Trophoblast cell (in vitro differentiated cells and primary cell): ENCODE measurements around the gene ITPK1.

Experiments used
- DNase-seq, 2 donors: peaks; one replicate each; pipeline ENCODE4 v3.0.0-alpha.2; 2016
- H2AFZ ChIP-seq: 2 replicates; pipeline ENCODE4 v1.6.1; 2013; ENCODE audit warnings: low read length, moderate library complexity, mild to moderate bottlenecking; ENCODE audit not compliant: insufficient read depth, poor library complexity
- H2AK5ac ChIP-seq: 2 replicates; pipeline ENCODE4 v1.6.1; 2013; ENCODE audit warnings: mild to moderate bottlenecking, low read length
- H2BK120ac ChIP-seq: 2 replicates; pipeline ENCODE4 v1.6.1; 2013; ENCODE audit warnings: low read length, mild to moderate bottlenecking, moderate library complexity; ENCODE audit not compliant: insufficient read depth, poor library complexity
- H2BK12ac ChIP-seq: 2 replicates; pipeline ENCODE4 v1.6.1; 2013; ENCODE audit warnings: mild to moderate bottlenecking, low read length, moderate library complexity
- H2BK5ac ChIP-seq: 2 replicates; pipeline ENCODE4 v1.6.1; 2013; ENCODE audit warnings: low read length, low read depth, moderate library complexity, mild to moderate bottlenecking; ENCODE audit not compliant: poor library complexity
- H3K14ac ChIP-seq: 2 replicates; pipeline ENCODE4 v1.6.1; 2013; ENCODE audit warnings: mild to moderate bottlenecking, low read length
- H3K18ac ChIP-seq: 2 replicates; pipeline ENCODE4 v1.6.1; 2013; ENCODE audit warnings: mild to moderate bottlenecking, low read length
- H3K23ac ChIP-seq: 2 replicates; pipeline ENCODE4 v1.6.1; 2013; ENCODE audit warnings: low read length
- H3K27ac ChIP-seq: 2 replicates; pipeline ENCODE4 v1.5.1; 2013; ENCODE audit warnings: low read depth, mild to moderate bottlenecking, inconsistent platforms, low read length, moderate library complexity
- H3K27me3 ChIP-seq: 2 replicates; pipeline ENCODE4 v1.6.1; 2013; ENCODE audit warnings: inconsistent platforms, mild to moderate bottlenecking, low read length, moderate library complexity; ENCODE audit not compliant: insufficient read depth
- H3K36me3 ChIP-seq, 2 experiments: 1 replicate in 1 of 2; 2 replicates in 1 of 2; pipeline ENCODE4 v1.6.1; 2013; ENCODE audit warnings: low read length in 2 of 2, mild to moderate bottlenecking in 2 of 2, moderate library complexity in 1 of 2; ENCODE audit not compliant: insufficient read depth in 2 of 2, control insufficient read depth in 1 of 2
- H3K4ac ChIP-seq: 2 replicates; pipeline ENCODE4 v1.6.1; 2013; ENCODE audit warnings: low read depth, mild to moderate bottlenecking, low read length, moderate library complexity
- H3K4me1 ChIP-seq, 2 experiments: 1 replicate in 1 of 2; 2 replicates in 1 of 2; pipeline ENCODE4 v1.6.1; 2013; ENCODE audit warnings: low read length in 2 of 2, mild to moderate bottlenecking in 2 of 2, moderate library complexity in 1 of 2; ENCODE audit not compliant: insufficient read depth in 2 of 2, control insufficient read depth in 1 of 2
- H3K4me2 ChIP-seq: 2 replicates; pipeline ENCODE4 v1.6.1; 2013; ENCODE audit warnings: inconsistent platforms, mild to moderate bottlenecking, low read length, moderate library complexity
- H3K4me3 ChIP-seq: 2 replicates; pipeline ENCODE4 v1.5.1; 2013; ENCODE audit warnings: mild to moderate bottlenecking, low read depth, low read length, inconsistent platforms
- H3K79me1 ChIP-seq: one replicate; pipeline ENCODE4 v1.6.1; 2013; ENCODE audit warnings: low read length
- H3K79me2 ChIP-seq: 2 replicates; pipeline ENCODE4 v1.6.1; 2013; ENCODE audit warnings: low read length, mild to moderate bottlenecking; ENCODE audit not compliant: control insufficient read depth, insufficient read depth, poor library complexity
- H3K9ac ChIP-seq: 2 replicates; pipeline ENCODE4 v1.6.1; 2013; ENCODE audit warnings: mild to moderate bottlenecking, low read length
- H3K9me3 ChIP-seq: 2 replicates; pipeline ENCODE4 v1.6.1; 2013; ENCODE audit warnings: low read depth, mild to moderate bottlenecking, control low read depth, inconsistent platforms, low read length; ENCODE audit not compliant: insufficient read depth
- H4K12ac ChIP-seq: 2 replicates; pipeline ENCODE4 v1.6.1; 2013; ENCODE audit warnings: low read depth, mild to moderate bottlenecking, low read length, moderate library complexity
- H4K8ac ChIP-seq: 2 replicates; pipeline ENCODE4 v1.6.1; 2013; ENCODE audit warnings: low read depth, mild to moderate bottlenecking, low read length, moderate library complexity
- H4K91ac ChIP-seq: one replicate; pipeline ENCODE4 v1.6.1; 2013; ENCODE audit warnings: low read depth, mild to moderate bottlenecking, low read length, moderate library complexity
- WGBS: extraction: QIAGEN DNeasy Blood & Tissue Kit; methylation state at CpG from one replicate; pipeline ENCODE4 v1.1.7; 2013; ENCODE audit warnings: missing lambda C conversion rate; ENCODE audit not compliant: insufficient read length, insufficient coverage; ENCODE audit errors: extremely low coverage; 5-methylcytosine and 5-hydroxymethylcytosine counted together

The ITPK1 gene

DNA sequence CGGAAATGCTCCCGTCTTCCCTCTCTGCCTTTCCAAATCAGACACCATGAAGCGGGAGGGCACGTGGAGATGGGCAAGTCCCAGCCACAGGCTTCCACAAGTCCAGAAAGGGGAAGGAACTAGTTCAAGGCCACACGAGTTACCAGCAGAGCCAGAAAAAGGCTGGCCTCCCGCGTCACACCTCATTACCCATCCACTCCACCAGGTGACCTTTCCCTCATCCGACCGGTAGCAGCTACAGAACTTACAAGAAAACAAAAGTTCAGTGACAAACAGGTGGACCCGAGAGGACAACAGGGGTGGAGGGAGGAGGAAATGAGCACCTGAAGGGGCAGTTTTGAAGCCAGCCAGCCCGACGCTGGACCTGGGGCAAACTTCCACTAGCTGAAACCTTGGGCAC is 145.9 kb downstream of the ITPK1 start:
- Histone ChIP-seq H2BK12ac (no peak overlapping the region), H3K9me3 (peaks cover 5% of the 10 kb centered on the region), H2AK5ac (no peak overlapping the region), H3K23ac (no peak overlapping the region), H3K27ac (no peak overlapping the region), H3K4me2 (no peak overlapping the region), H3K36me3 (no peaks in the 10 kb centered on the region), H3K9ac (no peak overlapping the region), H2AFZ (no peak overlapping the region), H2BK120ac (no peak overlapping the region), H3K18ac (no peak overlapping the region), H3K4me1 (no peaks in the 10 kb centered on the region), H3K14ac (no peak overlapping the region), H3K79me2 (no peaks in the 10 kb centered on the region), H3K4me3 (no peak overlapping the region), H2BK5ac (no peak overlapping the region), H3K27me3 (no peaks in the 10 kb centered on the region), H3K79me1 (no peaks in the 10 kb centered on the region), H4K8ac (no peak overlapping the region), H4K91ac (no peak overlapping the region), H4K12ac (no peak overlapping the region), H3K4ac (no peak overlapping the region)
- no peak for DNase-seq
- no CpG with 5 or more reads among the region's 12 CpGs for WGBS

DNA sequence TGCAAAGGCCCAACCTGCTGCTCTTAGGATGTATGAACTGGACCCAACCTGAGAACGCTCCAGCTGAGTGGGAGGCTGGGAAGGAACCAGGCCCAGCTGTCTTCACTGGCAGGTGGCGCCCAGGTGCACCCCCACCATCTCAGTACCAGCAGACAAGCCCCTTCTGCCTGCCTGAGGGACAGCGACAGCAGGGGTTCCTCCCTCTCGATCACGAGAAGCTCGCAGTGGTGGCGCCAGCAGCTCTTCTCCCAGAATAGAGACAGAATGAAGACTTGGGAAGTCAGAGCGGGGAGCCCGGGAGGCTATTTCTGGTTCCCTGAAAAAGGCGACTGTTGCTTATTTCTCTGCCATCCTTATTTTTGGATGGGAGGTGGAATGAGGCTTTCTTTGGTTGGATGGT is 146.3 kb downstream of the ITPK1 start:
- H3K4me3 ChIP-seq, result no peak overlapping the region
- no CpG with 5 or more reads among the region's 10 CpGs for WGBS
- no peak overlapping the region for H4K91ac ChIP-seq
- H3K4me2 ChIP-seq, result no peak overlapping the region
- H2BK5ac ChIP-seq, result no peak overlapping the region
- H3K27me3 ChIP-seq, result no peaks in the 10 kb centered on the region
- no peaks in the 10 kb centered on the region for H3K36me3 ChIP-seq
- no peak for DNase-seq
- no peak overlapping the region for H3K18ac ChIP-seq
- H2AK5ac ChIP-seq, result no peak overlapping the region
- no peak overlapping the region for H3K27ac ChIP-seq
- H2BK120ac ChIP-seq, result no peak overlapping the region
- no peak overlapping the region for H4K8ac ChIP-seq
- H3K23ac ChIP-seq, result no peak overlapping the region
- no peak overlapping the region for H3K4ac ChIP-seq
- no peak overlapping the region for H3K14ac ChIP-seq
- H3K79me1 ChIP-seq, result no peaks in the 10 kb centered on the region
- H2BK12ac ChIP-seq, result no peak overlapping the region
- H2AFZ ChIP-seq, result no peak overlapping the region
- H3K4me1 ChIP-seq, result no peaks in the 10 kb centered on the region
- no peaks in the 10 kb centered on the region for H3K79me2 ChIP-seq
- no peak overlapping the region for H4K12ac ChIP-seq
- H3K9me3 ChIP-seq, result peaks cover 7% of the 10 kb centered on the region
- H3K9ac ChIP-seq, result no peak overlapping the region

GRCh38 chr14:92968291-92969020 is 147.3 kb downstream of the ITPK1 start:
- H3K27ac ChIP-seq, result no peak overlapping the region
- H3K79me1 ChIP-seq, result no peaks in the 10 kb centered on the region
- no peak overlapping the region for H4K12ac ChIP-seq
- no peak overlapping the region for H2BK12ac ChIP-seq
- H2AFZ ChIP-seq, result no peak overlapping the region
- H3K9me3 ChIP-seq, result peaks cover 8% of the 10 kb centered on the region
- H3K18ac ChIP-seq, result no peak overlapping the region
- H3K4me1 ChIP-seq, result no peaks in the 10 kb centered on the region
- H3K14ac ChIP-seq, result no peak overlapping the region
- no peaks in the 10 kb centered on the region for H3K27me3 ChIP-seq
- no peak overlapping the region for H2BK120ac ChIP-seq
- H4K91ac ChIP-seq, result no peak overlapping the region
- H3K36me3 ChIP-seq, result no peaks in the 10 kb centered on the region
- no peak overlapping the region for H3K9ac ChIP-seq
- no peak overlapping the region for H2BK5ac ChIP-seq
- no CpG with 5 or more reads among the region's 14 CpGs for WGBS
- no peak overlapping the region for H2AK5ac ChIP-seq
- DNase-seq, result no peak
- no peak overlapping the region for H3K4me2 ChIP-seq
- no peak overlapping the region for H3K23ac ChIP-seq
- no peak overlapping the region for H3K4me3 ChIP-seq
- no peak overlapping the region for H4K8ac ChIP-seq
- H3K79me2 ChIP-seq, result no peaks in the 10 kb centered on the region
- no peak overlapping the region for H3K4ac ChIP-seq

- H3K79me2 ChIP-seq, result no peaks in the 10 kb centered on the region
- no peaks in the 10 kb centered on the region for H3K36me3 ChIP-seq
- H2BK12ac ChIP-seq, result no peak overlapping the region
- H3K4ac ChIP-seq, result no peak overlapping the region
- H3K4me3 ChIP-seq, result no peak overlapping the region
- H2BK120ac ChIP-seq, result no peak overlapping the region
- H2AFZ ChIP-seq, result no peak overlapping the region
- H3K9ac ChIP-seq, result no peak overlapping the region
- H3K9me3 ChIP-seq, result peaks cover 9% of the 10 kb centered on the region
- no peak overlapping the region for H2BK5ac ChIP-seq
- H3K4me1 ChIP-seq, result no peaks in the 10 kb centered on the region
- no peak overlapping the region for H3K14ac ChIP-seq
- H4K91ac ChIP-seq, result no peak overlapping the region
- H4K8ac ChIP-seq, result no peak overlapping the region
- no peak overlapping the region for H3K18ac ChIP-seq
- no peak overlapping the region for H3K23ac ChIP-seq
- DNase-seq, result no peak
- no peak overlapping the region for H3K4me2 ChIP-seq
- no peaks in the 10 kb centered on the region for H3K27me3 ChIP-seq
- H3K79me1 ChIP-seq, result no peaks in the 10 kb centered on the region
- H2AK5ac ChIP-seq, result no peak overlapping the region
- H4K12ac ChIP-seq, result no peak overlapping the region
- H3K27ac ChIP-seq, result no peak overlapping the region
- no CpG with 5 or more reads among the region's 2 CpGs for WGBS
These were observed 148.3 kb downstream of the ITPK1 start for GRCh38 chr14:92967346-92967926.
